SH-SY5Y (cell line): Measurements from ENCODE around the gene SENP5.

Experiments used
- GATA2 ChIP-seq: IDR thresholded peaks from 2 replicates; pipeline ENCODE4 v1.6.1; 2011; ENCODE audit warnings: mild to moderate bottlenecking, low read depth, low read length
- GATA3 ChIP-seq: IDR thresholded peaks from 2 replicates; pipeline ENCODE4 v1.6.1; 2011; ENCODE audit warnings: low read depth, mild to moderate bottlenecking, low read length, moderate library complexity

DNA sequence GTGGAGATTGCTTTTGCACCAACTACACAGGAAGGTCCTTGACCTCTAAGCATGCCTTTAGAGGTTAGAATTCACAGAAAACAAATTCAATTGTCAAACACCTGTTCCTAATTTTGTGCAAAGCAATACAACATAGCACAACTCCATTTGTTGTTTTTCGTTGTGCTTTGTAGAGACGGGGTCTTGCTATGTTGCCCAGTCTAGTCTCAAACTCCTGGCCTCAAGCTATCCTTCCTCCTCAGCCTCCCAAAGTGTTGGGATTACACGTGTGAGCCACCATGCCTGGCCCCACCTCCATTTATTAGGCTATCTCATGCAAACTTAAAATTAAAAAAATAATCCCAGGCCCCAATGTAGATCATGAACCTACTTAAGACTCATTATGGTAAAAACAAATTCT, 68.6 kb downstream of the SENP5 start:
- TF ChIP-seq GATA2: no peak
- TF ChIP-seq GATA3: no peak
